ENCODE data around the gene ACADM.
"Not testable (repeated sequence)": the region's sequence is repeated elsewhere in the genome, so short reads cannot be mapped to it uniquely, and the experiment has no call there.

The ACADM gene

DNA sequence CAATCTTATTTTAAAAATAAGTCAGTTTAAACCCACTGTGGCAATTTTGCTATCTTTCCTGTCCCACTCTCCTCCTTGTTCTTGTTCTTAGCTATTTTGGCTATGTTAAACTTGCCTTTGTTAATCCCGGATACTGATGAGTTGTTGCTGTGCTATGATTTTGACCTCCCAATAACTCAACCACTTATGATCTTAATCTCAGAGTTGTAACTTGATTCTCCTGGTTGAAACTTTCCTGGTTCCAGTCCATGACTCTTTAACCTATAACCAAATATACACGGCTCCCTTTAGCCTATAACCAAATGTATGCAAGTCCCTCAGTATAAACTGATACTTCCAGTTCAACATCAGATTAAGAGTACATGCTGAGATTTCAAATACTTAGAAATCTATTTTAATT, 15.6 kb upstream of the ACADM start:
- DNase-seq (ENCODE audit: low spot score): no peak
- TF ChIP-seq, protein P1, sequence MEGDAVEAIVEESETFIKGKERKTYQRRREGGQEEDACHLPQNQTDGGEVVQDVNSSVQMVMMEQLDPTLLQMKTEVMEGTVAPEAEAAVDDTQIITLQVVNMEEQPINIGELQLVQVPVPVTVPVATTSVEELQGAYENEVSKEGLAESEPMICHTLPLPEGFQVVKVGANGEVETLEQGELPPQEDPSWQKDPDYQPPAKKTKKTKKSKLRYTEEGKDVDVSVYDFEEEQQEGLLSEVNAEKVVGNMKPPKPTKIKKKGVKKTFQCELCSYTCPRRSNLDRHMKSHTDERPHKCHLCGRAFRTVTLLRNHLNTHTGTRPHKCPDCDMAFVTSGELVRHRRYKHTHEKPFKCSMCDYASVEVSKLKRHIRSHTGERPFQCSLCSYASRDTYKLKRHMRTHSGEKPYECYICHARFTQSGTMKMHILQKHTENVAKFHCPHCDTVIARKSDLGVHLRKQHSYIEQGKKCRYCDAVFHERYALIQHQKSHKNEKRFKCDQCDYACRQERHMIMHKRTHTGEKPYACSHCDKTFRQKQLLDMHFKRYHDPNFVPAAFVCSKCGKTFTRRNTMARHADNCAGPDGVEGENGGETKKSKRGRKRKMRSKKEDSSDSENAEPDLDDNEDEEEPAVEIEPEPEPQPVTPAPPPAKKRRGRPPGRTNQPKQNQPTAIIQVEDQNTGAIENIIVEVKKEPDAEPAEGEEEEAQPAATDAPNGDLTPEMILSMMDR (IDR thresholded peaks at IDR 0.05; ENCODE audit: borderline replicate concordance, control extremely low read depth, extremely low read depth, insufficient read depth, missing control alignments): no peak
- in situ Hi-C loops (cut with MboI; ENCODE audit: low sequenced_read_pairs, unreplicated experiment): no loop called here

DNA sequence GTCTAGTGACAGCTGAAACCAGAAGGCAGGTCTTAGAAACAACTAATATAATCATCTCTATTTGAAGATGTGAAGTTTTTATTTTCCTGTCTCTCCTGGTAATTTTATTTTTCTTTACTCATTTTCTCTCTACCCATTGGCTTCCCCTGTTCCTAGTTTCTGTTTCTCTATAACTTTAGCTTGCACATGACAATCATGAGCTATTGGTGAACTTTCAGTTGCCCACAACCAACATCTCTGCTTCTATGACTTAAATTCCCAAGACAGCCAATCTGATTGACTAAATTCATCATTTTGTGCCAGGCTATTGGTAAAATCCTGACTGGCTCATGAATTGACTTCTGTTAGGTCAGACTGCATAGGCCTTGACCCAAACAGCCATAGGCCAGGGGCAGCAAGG, 13.7 kb upstream of the ACADM start:
- TF ChIP-seq, protein P1 (IDR thresholded peaks at IDR 0.05; ENCODE audit: borderline replicate concordance, control extremely low read depth, extremely low read depth, insufficient read depth, missing control alignments): no peak
- no peak for DNase-seq (ENCODE audit: low spot score)
- in situ Hi-C loops (cut with MboI; ENCODE audit: low sequenced_read_pairs, unreplicated experiment): no loop called here

DNA sequence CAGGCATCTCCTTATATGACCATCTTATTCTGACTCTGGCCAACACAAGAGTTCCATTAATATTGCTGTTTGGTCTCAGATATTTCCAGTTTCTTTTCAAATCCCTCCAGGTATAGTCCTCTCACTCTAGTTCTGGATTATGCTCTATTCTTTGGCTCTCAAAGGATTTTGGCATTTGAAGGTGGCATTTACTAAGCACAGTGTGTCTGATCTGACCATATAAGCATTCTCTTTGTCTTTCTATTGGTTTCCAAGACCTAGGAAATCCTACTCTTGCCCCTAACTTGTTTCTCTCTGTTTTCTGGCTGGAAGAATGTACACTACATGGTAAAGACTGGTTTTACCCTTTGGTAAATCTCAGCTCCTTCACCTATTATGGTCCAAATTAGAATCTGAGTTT, 12.7 kb upstream of the ACADM start:
- TF ChIP-seq, protein P1 (IDR thresholded peaks at IDR 0.05; ENCODE audit: borderline replicate concordance, control extremely low read depth, extremely low read depth, insufficient read depth, missing control alignments): no peak
- no peak for DNase-seq (ENCODE audit: low spot score)
- in situ Hi-C loops (cut with MboI; ENCODE audit: low sequenced_read_pairs, unreplicated experiment): no loop called here

GRCh38 chr1:75712306-75712705, 12.2 kb upstream of the ACADM start:
- DNase-seq (ENCODE audit: low spot score): no peak
- in situ Hi-C loops (cut with MboI; ENCODE audit: low sequenced_read_pairs, unreplicated experiment): no loop called here
- TF ChIP-seq, protein P1 (IDR thresholded peaks at IDR 0.05; ENCODE audit: borderline replicate concordance, control extremely low read depth, extremely low read depth, insufficient read depth, missing control alignments): no peak

DNA sequence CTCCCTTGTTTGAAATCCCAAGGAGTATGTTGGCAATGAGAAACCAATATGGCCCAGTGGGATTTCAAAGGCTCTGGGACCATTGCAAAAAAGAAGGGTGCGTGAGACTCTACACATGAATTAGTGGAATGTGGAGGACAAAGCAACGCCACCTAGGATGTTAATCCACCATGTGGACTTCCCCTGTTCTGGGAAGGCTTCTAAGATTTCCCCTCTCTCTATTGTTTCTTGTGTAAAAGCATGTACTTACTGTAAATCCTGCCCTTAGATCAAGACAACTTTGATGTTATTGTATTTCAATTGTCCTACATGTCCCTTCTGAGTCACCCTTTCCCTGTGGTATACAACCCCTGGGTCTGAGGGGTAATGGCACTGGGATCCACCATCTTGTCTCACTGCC, 4.7 kb upstream of the ACADM start:
- no peak for DNase-seq (ENCODE audit: low spot score)
- TF ChIP-seq, protein P1 (IDR thresholded peaks at IDR 0.05; ENCODE audit: borderline replicate concordance, control extremely low read depth, extremely low read depth, insufficient read depth, missing control alignments): no peak
- in situ Hi-C loops (cut with MboI; ENCODE audit: low sequenced_read_pairs, unreplicated experiment): no loop called here

- in situ Hi-C loops (cut with MboI; ENCODE audit: low sequenced_read_pairs, unreplicated experiment): no loop called here
- TF ChIP-seq, protein P1 (IDR thresholded peaks at IDR 0.05; ENCODE audit: borderline replicate concordance, control extremely low read depth, extremely low read depth, insufficient read depth, missing control alignments): no peak
- DNase-seq (ENCODE audit: low spot score): no peak
These were observed 4.2 kb upstream of the ACADM start for GRCh38 chr1:75720325-75720724.

DNA sequence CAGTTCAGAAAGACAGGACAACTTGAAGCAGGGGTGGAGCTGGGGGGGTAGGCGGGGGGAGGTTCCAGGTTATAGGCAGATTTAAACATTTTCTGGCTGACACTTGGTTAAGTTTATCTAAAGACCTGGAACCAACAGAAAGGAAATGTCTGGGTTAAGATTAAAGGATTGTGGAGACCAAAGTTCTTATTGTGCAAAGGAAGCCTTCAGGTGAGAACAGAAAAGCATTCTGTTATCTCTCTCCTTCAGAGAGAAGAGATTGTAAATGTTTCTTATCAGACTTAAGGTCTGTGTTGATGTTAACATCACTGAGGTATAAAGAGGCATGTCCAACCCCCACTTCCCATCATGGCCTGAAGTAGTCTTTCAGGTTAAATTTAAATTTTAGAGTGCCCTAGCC, 3.7 kb upstream of the ACADM start:
- DNase-seq (ENCODE audit: low spot score): no peak
- TF ChIP-seq, protein P1 (IDR thresholded peaks at IDR 0.05; ENCODE audit: borderline replicate concordance, control extremely low read depth, extremely low read depth, insufficient read depth, missing control alignments): no peak
- in situ Hi-C loops (cut with MboI; ENCODE audit: low sequenced_read_pairs, unreplicated experiment): no loop called here

DNA sequence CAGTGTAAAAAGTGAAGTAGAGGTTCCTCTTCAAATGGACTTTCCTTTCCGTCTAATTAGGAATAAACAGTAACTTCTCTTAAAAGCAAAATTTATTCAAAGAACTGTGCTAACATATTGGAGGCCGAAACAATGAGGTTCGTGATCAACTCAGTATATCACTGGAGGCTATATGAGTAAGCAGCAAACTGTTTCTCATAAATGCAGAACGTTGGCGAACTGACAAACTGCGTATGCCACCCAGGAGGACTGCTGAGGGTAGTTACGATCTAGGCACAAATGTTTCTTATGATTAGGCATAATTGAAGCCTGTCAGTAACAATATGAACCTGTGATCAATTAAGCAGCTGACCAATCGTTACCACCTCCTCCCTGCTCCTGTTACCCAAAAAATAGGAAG, 2.3 kb upstream of the ACADM start:
- DNase-seq (ENCODE audit: low spot score); in situ Hi-C loops (cut with MboI; ENCODE audit: low sequenced_read_pairs, unreplicated experiment): not testable (repeated sequence)

Data from GM13976 (cell line).